Measurements from ENCODE around the gene AGPAT4.
A peak's percentile ranks its signal among the peaks of the same experiment; 100 is the strongest.

Gene AGPAT4

DNA sequence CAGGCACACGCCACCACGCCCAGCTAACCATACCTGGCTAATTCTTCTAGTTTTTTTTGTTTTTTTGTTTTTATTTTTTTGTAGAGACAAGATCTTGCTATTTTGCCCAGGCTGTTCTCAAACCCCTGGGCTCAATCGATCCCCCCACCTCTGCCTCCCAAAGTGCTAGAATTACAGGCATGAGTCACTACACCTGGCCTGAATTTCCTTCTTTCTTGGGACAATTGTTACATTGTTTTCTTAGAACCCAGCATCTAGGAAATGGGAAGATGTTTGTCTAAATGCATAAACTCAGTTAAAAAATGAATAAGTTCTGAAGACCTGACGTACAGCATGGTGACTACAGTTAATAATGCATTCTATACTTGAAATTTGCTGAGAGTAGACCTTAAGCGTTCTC lies 10.8 kb upstream of the AGPAT4 start:
- DNase-seq (ENCODE audit: low read depth): no peak

DNA sequence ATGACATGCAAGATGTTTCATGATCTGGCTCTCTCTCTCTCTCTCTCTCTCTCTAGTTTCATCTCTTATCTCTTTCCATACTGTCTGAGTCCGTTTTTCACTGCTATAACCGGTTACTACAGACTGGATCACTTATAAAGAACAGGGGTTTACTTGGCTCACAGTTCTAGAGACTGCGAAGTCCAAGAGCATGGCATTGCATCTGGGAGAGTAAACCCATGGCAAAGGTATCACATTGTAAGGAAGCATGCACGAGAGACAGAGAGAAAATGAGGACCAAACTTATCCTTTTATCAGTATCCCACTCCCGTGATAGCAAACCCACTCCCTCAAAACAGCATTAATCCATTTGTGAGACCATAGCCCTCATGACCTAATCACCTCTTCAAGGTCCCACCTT lies 7.2 kb upstream of the AGPAT4 start:
- no peak for DNase-seq (ENCODE audit: low read depth)

DNA sequence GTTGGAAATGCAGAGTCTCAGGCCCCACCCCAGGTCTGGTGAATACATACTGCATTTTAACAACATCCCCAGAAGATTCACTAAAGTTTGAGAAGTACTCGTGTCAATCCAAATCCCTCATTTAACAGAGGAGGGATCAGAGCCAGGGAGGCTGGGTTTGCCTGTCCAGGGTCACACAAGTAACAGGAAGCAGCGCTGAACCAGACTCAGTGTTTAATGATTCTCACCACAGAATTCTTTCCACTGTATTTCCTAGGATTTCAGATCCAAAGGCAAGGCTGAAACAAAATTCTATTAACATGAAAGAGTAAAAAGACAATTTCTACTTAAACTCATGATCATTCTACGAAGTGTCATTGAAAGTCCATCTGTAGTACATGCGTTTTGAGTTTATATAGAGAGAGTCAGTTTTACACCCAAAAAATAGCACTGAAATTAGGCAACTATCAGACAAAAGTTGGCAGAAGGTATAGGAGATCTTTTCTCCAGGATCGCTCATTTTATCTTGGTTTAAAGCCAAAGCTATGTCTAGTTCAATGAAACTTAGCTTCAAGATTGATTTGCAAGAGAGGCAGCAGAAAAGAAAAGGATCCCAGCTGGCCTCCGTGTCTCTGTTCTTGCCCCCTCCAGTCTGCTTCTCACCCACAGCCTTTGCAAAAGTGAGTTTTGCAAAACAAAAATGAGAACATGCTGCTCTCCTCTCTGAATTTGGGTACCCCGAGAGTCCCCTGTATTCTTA lies 6.0 kb upstream of the AGPAT4 start:
- no peak for DNase-seq (ENCODE audit: low read depth)

DNA sequence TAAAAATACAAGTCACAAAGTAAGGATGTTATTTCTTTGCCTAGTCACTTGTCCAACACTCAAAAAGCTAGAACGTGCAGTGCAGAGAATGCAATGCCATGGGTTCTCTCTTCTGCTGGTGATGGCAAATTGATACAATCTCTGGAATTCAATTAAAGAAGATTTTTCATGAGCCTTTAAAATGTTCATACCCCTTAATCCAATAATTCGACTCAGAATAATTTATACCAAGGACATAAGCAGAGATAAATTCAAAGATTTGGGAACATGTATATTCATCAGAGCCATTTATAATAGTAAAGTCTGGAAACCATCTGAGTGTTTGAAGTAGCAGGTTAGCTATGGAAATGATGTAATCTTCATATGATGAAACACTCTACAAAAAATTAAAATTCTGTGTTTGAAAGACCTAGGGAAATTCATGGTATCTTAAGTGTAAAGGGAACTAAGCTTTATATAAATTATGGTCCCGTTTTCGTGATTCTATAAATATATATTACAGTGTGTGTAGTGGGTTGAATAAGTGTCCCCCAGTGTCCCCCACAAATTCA lies 2.8 kb upstream of the AGPAT4 start:
- no peak for DNase-seq (ENCODE audit: low read depth)

DNA sequence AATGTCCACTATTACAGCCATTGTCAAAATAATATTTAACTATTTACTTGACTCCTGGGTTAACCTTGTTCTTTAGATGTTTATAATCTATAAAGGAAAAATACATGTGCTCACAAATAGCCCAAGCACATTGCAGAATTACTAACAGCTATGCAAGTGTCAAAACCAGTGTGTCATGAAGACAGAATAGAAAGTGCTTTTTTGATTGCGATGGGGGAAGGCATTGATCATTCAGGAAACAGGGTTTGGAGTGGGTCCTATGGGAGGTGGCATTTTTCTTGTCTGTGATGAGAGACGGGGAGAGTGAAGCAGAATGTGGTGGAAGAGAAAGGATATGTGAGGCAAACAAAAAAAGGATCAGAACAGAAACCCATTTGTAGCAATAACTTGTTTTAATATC lies 1.0 kb upstream of the AGPAT4 start:
- no peak for DNase-seq (ENCODE audit: low read depth)

DNA sequence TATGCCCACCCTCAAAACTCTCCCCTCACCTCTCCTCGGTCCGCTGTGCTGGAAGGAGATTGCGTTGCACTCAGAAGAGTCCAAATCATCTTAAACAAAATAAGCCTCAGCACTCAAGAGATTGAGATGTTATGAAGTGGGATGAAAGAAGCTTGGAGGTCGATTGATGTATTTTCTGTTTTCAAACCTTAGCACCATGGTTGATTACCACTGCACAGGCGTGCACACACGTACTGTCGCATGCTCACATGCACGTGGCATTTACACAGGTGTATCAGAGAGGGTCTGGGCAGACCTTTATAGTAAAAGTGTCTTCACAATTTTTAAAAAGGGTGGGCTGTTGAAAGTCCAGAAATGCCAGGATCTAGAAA lies 612 bp upstream of the AGPAT4 start:
- no peak for DNase-seq (ENCODE audit: low read depth)

DNA sequence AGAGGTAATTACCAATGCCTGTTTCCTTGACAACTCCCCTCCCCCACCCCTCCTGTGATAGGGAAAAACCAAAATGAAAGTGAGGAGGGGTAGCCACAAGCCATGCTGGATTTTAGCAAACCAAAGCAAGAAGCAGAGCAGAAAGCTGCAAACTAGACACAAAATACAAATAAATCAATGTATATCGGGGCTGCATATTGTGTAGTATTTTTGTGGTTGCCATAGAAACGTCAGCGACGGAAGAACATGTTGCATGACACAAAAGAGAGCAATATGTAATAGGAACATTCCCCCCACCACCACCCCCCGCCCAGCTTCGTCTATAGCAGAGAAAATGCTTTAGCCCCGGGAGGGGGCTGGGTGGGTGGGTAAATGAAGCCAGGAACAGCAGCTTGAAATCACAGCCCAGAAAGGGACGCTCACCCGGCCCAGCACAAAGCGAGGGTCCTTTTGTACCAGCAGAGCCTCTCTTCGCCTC lies 548 bp downstream of the AGPAT4 start:
- DNase-seq (ENCODE audit: low read depth): peak; percentile 50

DNA sequence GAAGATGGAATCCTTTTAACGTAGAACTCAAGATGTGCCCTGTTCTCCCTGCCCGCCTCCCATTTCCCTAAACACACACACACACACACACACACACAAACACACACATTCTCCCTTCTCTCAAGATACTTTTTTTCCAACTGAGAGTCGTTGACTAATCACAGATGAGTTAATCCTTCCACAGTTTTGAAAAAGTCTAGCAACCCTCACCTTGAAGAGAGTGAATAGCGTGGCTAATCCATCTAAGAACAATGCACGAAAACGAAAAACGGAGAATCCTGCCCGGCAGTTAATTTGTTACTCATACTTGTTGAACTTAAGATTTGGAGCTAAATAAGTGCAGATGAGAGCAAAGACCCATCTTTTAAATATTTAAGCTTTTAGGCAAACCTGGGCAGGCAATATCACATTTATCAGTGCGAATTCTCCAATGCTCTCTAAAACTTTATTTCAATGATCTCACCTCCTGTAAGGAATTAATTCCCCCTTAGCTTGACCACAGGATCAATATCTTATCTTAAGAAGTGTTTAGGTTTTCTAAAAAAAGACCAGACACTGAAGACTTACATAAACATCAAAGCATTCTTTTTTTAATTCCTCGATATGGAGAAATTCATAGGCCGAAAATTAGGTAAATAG lies 1.1 kb downstream of the AGPAT4 start:
- DNase-seq (ENCODE audit: low read depth): no peak

DNA sequence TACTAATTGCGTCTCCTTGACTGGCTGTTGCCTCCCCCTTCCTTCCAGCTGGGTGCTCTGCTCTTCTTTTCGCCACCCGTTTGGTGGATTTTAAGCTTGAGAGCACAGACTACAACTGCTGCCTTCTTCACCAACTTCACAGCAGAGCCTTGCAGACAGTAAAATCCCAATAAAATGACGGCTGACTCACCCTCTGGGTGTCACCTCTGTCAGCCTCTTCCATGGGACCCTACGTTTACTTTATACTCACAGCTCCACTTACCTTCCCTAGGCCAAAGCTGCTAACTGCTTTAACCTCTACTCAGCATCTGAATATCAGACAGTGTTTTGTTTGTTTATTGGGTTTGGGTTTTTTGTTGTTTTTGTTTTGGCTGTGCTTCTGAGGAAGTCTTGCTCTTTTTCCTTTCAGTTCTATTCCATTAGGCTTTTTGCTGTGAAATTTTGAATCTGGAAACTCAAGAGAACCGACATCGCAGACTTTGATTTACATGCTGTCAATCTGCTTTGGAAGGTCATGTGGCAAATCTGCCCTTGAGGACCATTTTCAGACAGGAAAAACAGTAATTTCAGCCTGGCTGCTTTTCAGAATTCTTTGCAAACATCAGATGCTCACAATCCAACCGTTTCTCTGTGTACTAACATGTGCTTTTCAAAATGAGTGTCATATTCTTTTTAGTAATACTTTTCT lies 2.4 kb downstream of the AGPAT4 start:
- no peak for DNase-seq (ENCODE audit: low read depth)

DNA sequence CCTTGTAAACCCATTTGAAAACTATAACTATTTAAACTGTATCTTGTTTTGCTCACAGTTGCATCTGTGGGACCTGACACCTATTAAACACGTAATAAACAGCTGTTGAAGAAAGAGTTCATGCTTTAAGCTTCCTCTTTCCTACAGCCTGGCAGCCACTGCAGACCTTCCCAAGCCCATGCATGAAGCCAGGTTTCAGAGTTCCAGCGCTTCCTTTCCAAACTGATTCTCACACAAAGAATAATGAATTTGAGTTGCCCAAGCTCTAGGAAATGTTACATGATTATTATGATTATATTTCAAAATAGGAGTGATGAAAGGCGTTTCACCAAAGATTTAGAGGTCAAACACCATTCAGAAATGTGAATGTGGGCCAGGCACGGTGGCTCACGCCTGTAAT lies 3.7 kb downstream of the AGPAT4 start:
- no peak for DNase-seq (ENCODE audit: low read depth)

DNA sequence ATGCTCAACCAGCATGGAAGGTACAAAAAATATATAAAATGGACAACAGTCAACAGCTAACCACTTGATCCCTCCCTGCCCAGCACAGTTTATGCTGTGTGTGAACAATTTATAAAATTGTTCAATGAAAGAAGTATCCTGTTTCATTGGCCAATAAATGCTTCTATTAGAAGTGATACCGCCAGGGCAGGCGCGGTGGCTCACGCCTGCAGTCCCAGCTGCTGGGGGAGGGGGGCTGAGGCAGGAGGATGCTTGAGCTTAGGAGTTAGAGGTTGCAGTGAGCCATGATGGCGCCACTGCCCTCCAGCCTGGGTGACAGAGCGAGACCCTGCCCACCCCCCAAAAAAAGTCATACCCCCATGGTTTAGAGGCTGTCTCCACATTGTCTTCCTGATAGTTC lies 4.6 kb downstream of the AGPAT4 start:
- no peak for DNase-seq (ENCODE audit: low read depth)

DNA sequence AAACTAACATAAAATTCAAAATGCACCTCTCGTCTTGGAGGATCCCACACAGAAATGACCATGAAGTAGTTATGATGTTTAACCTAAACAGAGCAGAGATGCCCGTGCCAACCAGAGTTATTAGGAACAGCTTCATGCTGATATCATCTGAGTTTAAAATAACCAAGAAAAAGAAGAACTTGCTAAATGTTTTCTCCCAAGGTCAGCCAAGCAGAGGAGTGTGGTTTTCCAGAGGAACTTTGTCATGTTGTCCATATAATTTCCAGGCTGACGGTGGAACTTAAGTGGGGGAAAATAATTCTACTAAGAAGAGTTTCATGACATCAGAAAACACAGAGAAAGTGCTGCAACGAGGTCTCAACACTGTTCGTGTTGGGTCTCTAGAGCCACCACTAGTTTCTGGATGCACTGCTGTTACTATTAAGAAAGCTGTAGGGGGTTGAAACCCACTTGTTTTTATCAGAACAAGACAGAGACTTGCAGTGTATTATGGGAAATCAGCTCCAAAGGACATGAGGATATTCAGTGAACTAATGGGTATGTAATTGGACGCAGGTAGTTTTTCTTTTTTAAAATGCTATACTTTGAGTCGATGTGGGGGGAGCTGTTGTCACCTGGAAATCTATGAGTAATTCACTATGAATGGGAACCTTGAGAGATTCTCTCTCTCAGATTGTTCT lies 5.2 kb downstream of the AGPAT4 start:
- DNase-seq (ENCODE audit: low read depth): no peak

DNA sequence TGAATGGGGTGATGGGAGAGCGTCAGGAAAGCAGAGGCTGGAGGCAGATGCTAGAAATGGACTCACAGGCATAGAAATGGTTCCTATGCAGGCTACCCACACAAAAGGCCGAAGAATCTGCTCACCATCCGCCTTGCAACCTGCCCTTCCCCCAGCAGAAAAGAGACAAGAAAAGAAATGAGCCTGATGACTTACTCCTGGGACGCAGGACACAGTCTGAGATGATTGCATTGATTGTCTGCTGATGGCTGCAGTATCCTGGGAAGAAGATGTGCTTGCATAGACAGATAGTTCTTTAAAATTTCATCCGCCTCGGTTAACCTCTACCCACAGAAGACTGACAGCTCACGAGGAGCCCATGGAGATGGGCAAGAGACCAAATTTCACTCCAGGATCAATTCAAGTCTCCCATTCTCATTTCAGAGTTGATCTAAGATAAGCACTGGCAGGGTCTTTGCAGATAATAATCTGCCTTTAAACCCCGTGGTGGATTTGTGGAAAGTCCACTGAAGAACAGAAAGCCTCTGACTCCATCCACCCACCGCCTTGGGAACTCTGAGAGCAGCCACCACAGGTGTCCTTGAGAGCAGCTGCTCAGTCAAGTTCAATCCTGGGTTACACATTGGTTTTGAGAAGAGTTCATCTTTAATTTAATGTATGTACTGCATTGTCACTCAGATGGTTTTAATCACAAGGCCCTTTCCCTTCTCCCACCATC lies 7.2 kb downstream of the AGPAT4 start:
- DNase-seq (ENCODE audit: low read depth): no peak

DNA sequence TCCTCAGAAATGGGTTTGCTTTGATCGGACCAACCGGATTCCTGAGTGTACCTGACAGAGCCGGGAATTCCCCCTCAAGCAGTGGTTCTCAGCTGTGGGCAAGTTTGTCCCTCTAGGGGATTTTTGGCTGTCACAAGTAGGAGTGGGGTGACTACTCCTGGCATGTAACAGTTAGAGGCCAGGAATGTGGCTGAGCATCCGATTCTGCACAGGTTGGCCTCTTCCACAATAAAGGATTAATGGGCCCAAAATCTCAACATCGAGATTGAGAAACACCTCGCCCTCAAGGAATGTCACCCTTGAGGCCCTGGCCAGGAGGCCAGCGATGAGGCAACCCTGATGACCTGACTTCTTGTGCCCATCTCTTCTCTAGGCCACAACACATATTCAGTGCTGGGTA lies 7.9 kb downstream of the AGPAT4 start:
- DNase-seq (ENCODE audit: low read depth): no peak

DNA sequence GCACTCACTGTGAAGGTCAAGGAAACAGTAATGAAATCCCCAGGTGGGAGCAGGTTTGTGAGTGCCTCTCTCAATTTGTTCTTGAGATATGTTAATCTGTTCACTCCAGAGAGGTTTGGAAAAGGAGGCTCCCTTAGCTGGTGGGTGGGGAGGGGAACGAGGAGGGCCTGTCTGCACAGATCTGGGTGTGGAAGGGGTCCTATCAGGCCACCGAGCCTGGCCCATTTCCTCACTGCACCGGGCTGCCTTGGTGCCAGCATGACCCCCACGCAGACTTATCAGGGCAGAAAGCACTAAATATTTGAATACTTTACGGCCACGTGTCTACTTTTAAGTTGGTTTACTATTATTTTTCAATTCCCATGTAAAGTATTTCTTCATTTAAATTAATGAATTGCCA lies 8.3 kb downstream of the AGPAT4 start:
- no peak for DNase-seq (ENCODE audit: low read depth)

DNA sequence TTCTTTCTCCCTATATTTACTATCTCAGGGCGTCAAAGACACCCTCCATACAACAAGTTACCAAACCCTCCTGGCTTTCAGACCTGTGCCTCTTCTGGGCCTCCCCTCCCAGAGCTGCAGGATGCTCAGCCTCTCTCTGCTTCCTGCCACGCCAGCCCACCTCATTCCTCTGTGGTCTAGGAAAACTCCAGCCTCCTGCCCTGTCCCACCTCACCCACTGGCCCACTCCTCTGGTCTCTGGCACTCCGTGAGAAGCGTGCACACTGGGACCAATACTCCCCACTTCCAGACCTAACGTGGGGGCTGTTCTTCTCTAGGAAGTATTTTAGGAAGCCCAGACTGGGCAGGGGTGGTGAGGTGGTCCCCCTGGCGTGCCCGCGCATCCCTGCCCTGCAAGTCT lies 9.7 kb downstream of the AGPAT4 start:
- DNase-seq (ENCODE audit: low read depth): no peak

DNA sequence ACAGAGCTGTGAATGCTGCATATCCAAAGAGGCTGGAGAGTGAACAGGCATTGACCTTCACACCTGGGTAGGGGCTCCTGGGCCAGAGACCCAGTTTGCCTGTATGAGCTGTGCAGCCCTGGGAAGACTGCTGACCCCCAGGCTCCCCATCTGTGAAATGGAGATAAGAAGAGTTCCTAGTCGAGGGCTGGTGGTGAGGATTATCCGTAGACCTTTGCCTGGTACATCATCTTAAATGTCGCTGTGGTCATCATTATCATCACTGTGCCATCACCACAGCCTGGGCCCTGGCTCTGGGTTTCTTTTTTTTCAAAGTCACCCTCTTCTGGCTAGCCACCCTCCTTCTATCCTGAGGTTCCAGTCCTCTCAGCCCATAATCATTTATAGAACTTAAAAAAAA lies 12.0 kb downstream of the AGPAT4 start:
- DNase-seq (ENCODE audit: low read depth): no peak

DNA sequence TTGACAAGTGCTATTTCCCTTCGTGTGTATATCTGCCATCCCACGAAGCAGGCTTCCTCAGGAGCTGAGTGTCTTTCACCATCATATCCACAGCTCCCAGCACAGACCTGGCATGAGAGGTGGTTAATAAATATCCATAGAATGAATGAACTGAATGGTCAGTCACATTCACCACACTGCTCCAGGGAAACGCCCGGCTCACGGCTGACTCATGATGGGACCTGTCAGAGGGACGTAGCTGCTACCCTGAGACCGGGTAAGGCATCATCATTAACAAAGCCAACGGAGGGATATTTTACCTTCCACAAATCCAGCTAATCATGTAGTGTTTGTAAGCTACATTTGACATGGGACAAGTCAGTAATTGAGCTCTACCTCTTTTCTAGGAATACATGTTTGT lies 12.5 kb downstream of the AGPAT4 start:
- DNase-seq (ENCODE audit: low read depth): no peak

DNA sequence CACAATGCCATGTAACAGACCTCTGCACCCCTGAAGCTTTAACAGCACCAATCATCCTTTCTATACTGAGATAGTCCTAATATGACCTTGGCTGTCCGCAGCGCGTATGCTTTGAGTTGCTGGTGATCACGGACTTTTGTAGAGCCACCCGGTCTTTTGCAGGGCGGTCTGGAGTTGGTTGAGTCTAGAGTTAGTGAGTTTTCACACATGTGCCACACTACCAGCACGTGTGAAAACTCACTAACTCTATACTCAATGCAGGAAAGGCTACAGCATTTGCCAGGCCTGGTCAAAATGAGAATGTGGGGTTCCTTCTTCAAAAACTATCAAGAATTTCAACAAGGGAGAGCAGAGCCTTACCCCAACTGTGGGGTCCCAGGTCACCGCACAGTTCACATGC lies 14.6 kb downstream of the AGPAT4 start:
- DNase-seq (ENCODE audit: low read depth): no peak

DNA sequence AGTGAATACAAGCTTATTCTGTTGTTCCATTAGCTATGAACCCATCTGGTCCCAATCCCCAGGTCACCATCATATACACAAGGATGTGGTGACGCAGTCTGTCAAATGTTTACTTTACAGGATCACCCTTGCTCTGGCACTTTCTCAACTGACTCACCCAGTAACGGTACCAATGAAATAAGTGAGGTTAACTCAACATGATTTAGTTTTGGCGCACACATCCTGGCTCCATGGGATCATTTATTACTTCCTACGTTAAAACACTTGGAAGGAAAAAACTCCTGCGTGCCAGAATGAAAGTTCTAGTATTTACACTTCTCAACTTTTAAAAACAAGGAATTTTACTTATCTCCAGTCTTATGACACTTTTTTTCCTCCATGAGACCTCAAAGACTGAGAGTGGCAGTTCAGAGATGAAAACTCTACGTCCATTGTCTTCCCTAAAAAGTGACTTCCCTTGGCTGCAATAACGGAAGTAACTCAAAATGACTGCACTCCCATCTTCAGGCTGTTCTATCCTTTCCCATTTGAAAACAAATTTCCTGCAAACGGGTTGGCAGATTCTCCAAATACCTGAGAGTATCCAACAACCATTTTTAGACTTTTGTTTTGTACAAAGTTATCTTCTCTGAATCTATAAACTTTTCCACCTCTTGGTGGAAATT lies 15.9 kb downstream of the AGPAT4 start:
- DNase-seq (ENCODE audit: low read depth): no peak

DNA sequence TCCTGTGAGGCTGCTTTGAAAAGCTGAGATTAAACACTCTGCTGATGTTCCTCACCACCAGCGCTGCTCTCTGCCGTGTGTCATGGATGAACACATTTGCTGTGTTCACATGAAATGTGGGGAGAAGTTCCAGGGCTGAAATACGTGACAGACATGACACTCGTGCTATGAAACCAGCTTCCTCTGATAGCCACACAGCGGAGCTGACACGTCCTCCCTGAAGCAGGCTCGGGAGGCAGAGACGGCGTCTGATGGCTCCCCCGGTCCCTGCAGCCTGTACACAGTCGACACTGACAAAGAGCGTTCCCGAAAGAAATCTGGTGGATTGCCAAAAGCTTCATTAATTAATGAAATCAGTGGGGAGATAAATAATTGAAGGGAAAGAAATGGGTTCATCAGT lies 17.5 kb downstream of the AGPAT4 start:
- DNase-seq (ENCODE audit: low read depth): no peak
